HG03521 (cell line): ENCODE results near the gene UST.

Source experiments
- ATAC-seq: cut with Tn5 transposase; IDR thresholded peaks from one replicate; pipeline ENCODE4 v1.9.1; 2021; ENCODE audit warnings: mild to moderate bottlenecking, moderate library complexity; ENCODE audit not compliant: unreplicated experiment

UST gene

DNA sequence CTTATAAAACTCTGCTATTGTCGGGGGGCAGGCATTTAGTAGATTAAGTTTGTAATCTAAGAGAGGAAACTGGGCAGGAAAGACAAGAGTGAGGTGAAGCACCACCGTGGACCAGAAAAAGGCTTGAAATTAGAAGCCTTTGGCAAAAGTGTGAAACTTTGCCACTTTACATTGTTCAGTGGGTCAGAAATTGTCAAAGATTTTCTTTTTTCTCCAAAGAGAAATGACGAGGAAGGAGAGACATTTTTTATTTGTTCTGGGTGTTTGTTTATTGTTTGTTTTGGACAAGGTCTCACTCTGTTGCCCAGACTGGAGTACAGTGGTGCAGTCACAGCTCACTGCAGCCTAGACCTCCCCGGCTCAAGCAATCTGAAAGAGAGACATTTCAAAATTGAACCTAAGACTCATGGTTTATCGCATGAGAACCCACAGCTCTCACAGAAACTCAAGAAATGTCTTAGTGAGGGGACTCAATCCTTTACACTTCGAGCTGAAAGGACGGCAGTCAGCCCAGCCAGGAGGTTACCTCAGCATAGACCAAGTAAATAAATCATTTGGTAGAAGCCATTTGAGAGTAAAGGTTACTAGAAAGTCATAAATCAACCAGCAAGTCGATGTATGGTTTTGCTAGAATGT, 307.8 kb downstream of the UST start:
- peak; percentile 64 for ATAC-seq

DNA sequence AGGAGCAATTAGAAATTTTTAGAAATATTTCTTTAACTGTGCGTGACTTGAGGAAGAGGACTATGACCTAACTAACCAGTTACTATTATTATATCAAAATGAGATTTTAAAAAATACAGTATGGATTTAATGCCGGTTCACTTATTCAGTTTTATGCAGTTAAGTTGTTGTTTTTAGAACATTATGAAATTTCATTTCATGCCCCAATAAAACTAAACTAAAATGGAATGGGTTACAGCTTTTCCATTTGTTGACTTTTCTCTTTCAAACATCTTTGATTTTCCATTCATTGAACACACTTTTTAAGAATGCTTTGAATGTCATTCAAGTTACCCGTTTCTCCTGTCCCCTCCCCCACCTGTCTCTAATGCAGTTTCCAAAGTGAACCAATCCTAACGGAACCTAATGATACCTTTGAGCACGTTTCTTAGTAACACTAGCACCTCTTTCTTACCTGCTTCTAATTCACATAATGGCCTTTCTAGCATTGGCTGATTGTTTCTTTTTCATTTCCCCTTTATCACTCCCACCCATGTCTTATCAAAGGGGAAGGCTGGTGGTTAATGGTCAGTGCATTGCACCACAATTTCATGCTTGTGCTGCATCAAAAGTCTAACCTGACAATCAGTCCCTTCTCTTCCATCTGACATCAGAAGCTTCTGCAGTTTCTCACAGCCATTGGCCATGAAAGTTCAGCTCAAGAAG, 308.5 kb downstream of the UST start:
- peak; percentile 26 for ATAC-seq

- no peak for ATAC-seq
Observed at GRCh38 chr6:149056777-149057463, 310.1 kb downstream of the UST start.

- no peak for ATAC-seq
Observed at GRCh38 chr6:149057464-149057840, 310.6 kb downstream of the UST start.

DNA sequence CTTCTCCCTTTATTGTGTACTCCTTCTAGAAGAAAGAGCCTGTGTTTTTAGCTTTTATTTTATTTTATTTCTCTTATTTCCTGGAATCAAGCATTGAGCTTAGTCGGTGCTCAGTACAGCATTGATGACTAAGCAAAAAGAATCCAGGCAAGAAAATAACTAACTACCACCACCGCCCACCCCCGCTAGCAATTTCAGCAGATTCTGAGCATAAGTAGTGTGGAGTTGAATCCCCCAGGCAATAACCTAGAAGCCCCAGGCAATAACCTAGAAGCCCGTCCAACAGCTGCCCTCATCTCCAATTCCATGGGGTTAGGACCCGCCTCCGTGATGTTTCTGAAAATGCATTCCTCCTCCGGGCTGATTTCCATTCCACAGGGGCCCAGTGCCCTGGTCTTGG, 312.7 kb downstream of the UST start:
- ATAC-seq, result no peak

DNA sequence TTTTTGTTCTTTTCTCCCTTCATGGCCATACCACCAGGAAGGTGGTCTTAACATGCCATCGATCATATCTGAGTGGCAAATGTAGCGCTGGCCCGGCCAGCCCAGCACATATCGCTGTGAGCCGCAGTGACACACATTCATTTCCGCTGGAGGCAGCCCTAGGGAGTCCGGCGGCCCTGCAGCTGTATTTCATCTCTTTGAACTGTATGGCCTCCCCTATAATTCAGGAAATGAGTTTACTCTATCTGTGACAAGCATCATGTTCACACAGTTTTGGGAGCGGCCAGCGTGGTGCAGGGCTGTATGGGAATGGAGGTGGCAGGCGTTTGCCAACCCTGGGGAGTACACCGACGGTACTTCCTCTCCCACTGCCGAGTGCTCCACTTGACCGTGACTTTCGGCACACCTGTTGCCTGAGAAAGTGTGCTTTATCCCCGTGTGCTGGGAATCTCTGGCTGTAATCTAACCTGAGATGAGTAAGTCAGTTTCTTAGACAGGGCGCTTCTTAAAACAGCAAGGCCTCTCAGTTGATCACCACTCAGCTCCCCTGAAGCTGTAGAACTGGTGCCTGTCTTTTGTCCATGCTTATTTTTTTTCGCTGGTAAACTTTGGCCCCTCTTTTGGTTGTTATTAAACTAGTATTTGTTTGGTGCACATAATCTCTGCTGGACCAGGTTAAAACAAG, 313.6 kb downstream of the UST start:
- peak; percentile 79 for ATAC-seq

DNA sequence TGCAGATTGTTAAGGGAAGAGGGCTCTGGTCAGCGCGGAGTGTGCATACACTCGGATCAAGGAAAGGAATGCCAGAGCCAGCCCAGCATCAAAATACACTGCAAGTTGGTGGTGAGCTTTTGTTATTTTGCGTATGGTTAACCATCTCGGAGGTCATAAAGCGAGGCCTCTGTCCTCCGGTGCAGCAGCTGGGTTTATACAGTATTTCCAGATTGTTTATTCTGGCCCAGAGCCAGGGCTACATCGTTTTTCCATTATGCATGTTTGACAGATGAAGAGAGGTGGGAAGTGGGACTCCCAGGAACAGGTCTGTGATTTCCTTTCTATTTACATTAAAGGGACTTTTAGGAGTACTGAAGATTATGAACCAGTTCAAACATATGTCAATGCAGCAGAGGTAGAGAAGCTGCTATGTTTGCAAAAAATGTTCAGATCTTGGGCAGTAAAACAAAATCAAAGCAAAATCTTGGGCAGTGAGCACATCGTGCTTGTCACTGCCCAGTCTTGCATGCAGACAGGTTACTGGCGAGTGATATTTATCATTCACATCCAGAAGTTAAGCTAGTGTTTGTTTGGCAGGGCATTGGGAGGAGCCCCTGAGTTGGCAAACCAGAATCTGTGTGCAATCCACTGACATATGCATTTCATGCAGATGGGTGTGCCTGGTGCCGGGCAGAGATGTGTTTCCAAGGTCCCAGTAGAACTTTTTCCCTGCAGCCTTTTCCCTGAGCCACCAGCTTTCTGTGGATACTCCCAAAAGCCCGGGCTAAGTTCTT, 314.3 kb downstream of the UST start:
- no peak for ATAC-seq

DNA sequence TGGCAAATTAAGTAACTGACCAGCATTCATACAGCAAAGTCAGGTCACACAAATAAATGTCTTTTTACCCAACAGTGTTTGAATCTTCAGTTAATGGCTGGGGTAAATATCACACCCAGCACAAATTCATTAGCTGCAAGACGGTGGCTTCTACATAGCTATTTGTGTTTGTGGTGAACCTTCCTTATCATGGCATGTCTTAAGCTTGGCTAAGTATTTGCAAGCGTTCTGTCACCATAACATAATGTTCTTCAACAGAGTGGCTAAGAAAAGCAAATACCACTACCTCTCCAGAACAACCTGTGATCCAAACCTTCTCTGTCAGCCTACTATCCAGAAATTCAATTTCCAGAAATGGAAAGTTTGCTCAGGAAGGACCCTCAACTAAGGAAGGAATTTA, 315.1 kb downstream of the UST start:
- no peak for ATAC-seq

- ATAC-seq, result no peak
Observed at GRCh38 chr6:149062653-149063348, 316.0 kb downstream of the UST start.

GRCh38 chr6:149063468-149063867, 316.6 kb downstream of the UST start:
- no peak for ATAC-seq

- ATAC-seq, result no peak
Observed at GRCh38 chr6:149064001-149064659, 317.3 kb downstream of the UST start.

DNA sequence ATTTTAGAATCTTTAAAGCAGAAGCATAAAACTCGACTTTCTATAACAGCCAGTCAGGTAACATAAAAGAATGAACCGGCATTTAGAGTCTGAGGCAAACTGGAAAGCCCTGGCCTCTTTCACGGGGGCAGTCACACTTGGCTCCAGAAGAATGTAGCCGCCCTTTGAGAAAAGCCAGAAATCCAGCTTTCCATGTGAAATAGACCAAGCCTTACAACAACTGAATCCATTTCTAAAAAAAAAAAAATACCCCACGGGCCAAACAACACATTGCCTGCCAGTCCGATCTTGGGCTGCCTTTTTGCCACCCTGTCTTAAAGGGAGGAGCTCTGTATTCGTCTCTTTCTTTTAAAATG, 317.8 kb downstream of the UST start:
- no peak for ATAC-seq

DNA sequence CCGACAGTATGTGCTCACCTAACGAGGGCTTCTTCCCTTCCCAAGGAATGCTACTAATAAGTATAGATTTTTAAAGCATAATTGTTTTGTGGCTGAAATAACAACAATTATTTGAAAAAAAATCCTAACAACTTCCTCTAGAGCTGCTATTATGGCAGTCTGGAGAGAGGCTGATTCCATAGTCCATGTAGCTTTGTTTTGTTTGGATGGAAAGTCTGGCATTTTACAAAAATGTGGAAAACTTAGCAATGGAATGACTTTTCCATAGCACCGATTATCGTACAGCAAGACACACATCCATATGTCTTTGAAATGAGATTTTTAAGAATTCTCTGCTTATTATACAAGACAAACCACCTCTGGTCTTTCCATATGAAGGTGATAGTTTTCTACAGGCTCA, 318.3 kb downstream of the UST start:
- ATAC-seq, result no peak

- peak; percentile 98 for ATAC-seq
Observed at GRCh38 chr6:149065658-149066556, 319.1 kb downstream of the UST start.

DNA sequence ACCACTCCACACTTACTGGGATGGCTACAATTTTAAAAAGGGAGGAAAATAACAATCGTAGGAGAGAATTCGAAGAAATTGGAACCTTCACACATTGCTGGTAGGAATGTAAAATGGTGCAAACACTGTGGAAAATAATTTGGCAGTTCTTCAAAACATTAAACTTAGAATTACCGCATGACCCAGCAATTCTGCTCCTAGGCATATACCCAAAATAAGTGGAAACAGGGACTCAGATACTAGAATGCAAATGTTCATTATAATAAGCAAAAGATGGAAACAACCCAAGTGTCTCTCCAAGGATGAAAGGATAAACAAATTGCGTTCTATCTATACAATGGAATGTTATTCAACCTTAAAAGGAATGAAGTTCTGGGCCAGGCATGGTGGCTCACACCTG, 325.2 kb downstream of the UST start:
- no peak for ATAC-seq

DNA sequence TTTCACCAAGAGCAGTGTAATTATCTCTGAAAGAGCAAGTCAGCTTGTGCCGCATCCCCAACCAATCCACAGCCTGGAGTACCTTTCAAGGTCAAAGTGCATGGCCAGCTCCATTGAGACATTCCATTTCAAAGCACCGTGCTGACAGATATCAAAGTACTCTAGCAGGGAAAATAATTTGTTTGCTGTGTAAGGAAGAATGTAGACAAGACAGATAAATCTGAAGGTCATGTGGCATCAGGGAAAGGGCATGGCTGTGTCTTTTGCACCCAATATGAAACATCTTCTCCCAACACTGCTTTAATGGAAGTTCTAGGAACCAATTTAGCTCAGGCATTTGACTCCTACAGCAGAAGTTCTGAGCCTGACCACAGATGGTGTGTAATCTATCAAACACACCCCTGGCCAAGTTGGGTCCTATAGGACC, 328.0 kb downstream of the UST start:
- no peak for ATAC-seq

DNA sequence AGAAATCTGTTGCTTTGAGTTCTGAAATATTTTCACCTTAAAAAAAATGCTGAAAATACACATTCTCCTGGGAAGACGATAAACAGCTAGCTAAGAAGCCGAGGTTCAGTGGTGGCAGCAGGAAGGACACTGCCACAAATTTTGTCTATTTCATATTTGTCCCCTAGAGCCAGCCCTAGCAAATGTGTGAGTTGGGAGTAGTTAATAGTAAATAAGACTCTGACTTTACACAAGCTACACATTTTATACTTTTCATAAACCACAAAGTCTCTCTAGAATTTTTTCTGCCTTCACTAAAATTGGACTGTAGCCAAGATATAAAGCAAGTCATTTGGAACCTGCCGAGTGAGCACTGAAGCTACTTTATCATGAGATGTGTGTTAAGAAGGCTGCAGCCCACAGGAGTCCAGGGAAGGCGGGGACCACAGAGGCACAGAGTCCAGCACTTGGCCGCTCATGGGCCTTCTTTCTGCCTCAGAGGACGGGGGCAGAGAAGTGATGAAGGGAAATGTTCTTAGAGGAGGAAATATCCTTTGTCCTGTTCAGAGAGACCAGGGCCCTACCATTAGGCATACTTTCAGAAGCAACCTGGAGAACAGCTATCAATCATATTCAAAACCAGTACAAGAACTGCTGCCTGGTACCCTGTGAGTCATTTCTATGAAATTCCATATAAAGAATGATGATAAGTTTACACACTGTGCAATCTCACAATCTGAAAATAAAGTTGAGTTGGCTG, 329.0 kb downstream of the UST start:
- ATAC-seq, result no peak

GRCh38 chr6:149076355-149076734, 329.5 kb downstream of the UST start:
- ATAC-seq, result no peak
